Calu3 (cell line): ENCODE results near the gene ADGRL3. TPM values are rescaled to one million over a fixed set of nuclear protein-coding genes. Genes with fewer than 3 reads are reported as not detected.

ENCODE experiments used
- BruUV-seq: library from RNA; stranded (reverse); fragments of 400-500 nt; replicated peaks from 2 replicates; lab custom pipeline; 2021; lab: Mats Ljungman, UMichigan
- CTCF ChIA-PET: fragments of 300-600 bp; sonication (Branson Sonifier 250); formaldehyde crosslinking; loops from one replicate; lab custom pipeline; 2022; ENCODE audit warnings: antibody characterized with exemption; lab: Charles Lee
- DNase-seq: peaks from one replicate; pipeline ENCODE4 v3.0.0; 2022
- H3K27ac Mint-ChIP-seq: one replicate; pipeline ENCODE4 v1.8.0; 2022; ENCODE audit warnings: mixed read lengths; ENCODE audit not compliant: unreplicated experiment
- H3K27me3 Mint-ChIP-seq: one replicate; pipeline ENCODE4 v1.8.0; 2022; ENCODE audit warnings: mixed read lengths; ENCODE audit not compliant: unreplicated experiment
- H3K36me3 Mint-ChIP-seq: one replicate; pipeline ENCODE4 v1.8.0; 2022; ENCODE audit warnings: mild to moderate bottlenecking, moderate library complexity, mixed read lengths; ENCODE audit not compliant: insufficient read depth, unreplicated experiment
- H3K4me1 Mint-ChIP-seq: one replicate; pipeline ENCODE4 v1.8.0; 2022; ENCODE audit warnings: mild to moderate bottlenecking, low read depth, mixed read lengths; ENCODE audit not compliant: unreplicated experiment
- H3K4me3 Mint-ChIP-seq: one replicate; pipeline ENCODE4 v1.8.0; 2022; ENCODE audit warnings: mild to moderate bottlenecking, low read depth, moderate library complexity, mixed read lengths; ENCODE audit not compliant: unreplicated experiment
- H3K9me3 Mint-ChIP-seq: one replicate; pipeline ENCODE4 v1.8.0; 2022; ENCODE audit warnings: low read depth, mixed read lengths; ENCODE audit not compliant: unreplicated experiment
- CTCF ChIP-seq: fragments of 200-600 bp; IDR thresholded peaks from one replicate; pipeline ENCODE4 v1.8.0; 2022; ENCODE audit warnings: antibody characterized with exemption; ENCODE audit not compliant: unreplicated experiment
- intact Hi-C: fragments of 100-400 bp; cut with micrococcal nuclease; formaldehyde crosslinking; loops from one replicate; pipeline ENCODE4 v1.10.0; 2022; ENCODE audit not compliant: unreplicated experiment
- total RNA-seq: library from RNA; stranded (reverse); gene quantifications from 2 replicates; pipeline ENCODE4 v1.2.3, GENCODE V29; 2022

The ADGRL3 gene
- total RNA-seq, 1 experiment from 2014 or later = 0.66 TPM

GRCh38 chr4:61431131-61431530, 231.0 kb downstream of the ADGRL3 start:
- TF ChIP-seq CTCF = no peak
- Mint-ChIP-seq H3K4me3 (no peak overlapping the region), H3K27me3 (no peaks in the 10 kb centered on the region), H3K27ac (no peak overlapping the region), H3K9me3 (no peaks in the 10 kb centered on the region), H3K36me3 (peaks cover 6% of the 10 kb centered on the region), H3K4me1 (no peaks in the 10 kb centered on the region)
- no peak for DNase-seq
- no TSS peak for BruUV-seq
- CTCF ChIA-PET = no interaction called here
- intact Hi-C loops = no loop called here

GRCh38 chr4:61437923-61438322, 237.8 kb downstream of the ADGRL3 start:
- Mint-ChIP-seq H3K36me3 (no peaks in the 10 kb centered on the region), H3K4me1 (peaks cover 9% of the 10 kb centered on the region), H3K9me3 (peaks cover 5% of the 10 kb centered on the region), H3K4me3 (no peak overlapping the region), H3K27ac (no peak overlapping the region), H3K27me3 (no peaks in the 10 kb centered on the region)
- CTCF ChIA-PET = no interaction called here
- no peak for TF ChIP-seq CTCF
- intact Hi-C loops = no loop called here
- no peak for DNase-seq
- BruUV-seq = no TSS peak

GRCh38 chr4:61440321-61440720, 240.2 kb downstream of the ADGRL3 start:
- intact Hi-C loops = no loop called here
- no TSS peak for BruUV-seq
- no peaks in the 10 kb centered on the region for H3K27me3 Mint-ChIP-seq

GRCh38 chr4:61442936-61443335, 242.8 kb downstream of the ADGRL3 start:
- Mint-ChIP-seq H3K4me1 (peaks cover 33% of the 10 kb centered on the region), H3K4me3 (no peak overlapping the region), H3K36me3 (no peaks in the 10 kb centered on the region), H3K9me3 (peaks cover 5% of the 10 kb centered on the region), H3K27me3 (no peaks in the 10 kb centered on the region), H3K27ac (no peak overlapping the region)
- intact Hi-C loops = no loop called here
- BruUV-seq = no TSS peak
- TF ChIP-seq CTCF = no peak
- DNase-seq = no peak
- CTCF ChIA-PET = no interaction called here

More at GRCh38 chr4:61440321-61440720, 240.2 kb downstream of the ADGRL3 start:
- peaks cover 25% of the 10 kb centered on the region for H3K4me1 Mint-ChIP-seq
- CTCF ChIA-PET = no interaction called here
- TF ChIP-seq CTCF = no peak
- no peak overlapping the region for H3K4me3 Mint-ChIP-seq
- DNase-seq = no peak
- peaks cover 5% of the 10 kb centered on the region for H3K9me3 Mint-ChIP-seq
- H3K36me3 Mint-ChIP-seq = no peaks in the 10 kb centered on the region
- no peak overlapping the region for H3K27ac Mint-ChIP-seq
